Left renal cortex interstitium (tissue), 4 donors: ENCODE results near the gene WIPI1. TPM values are rescaled to one million over a fixed set of nuclear protein-coding genes. Genes with fewer than 3 reads are reported as not detected.

Experiments
- polyA plus RNA-seq, 4 donors: library from polyadenylated mRNA; unstranded; fragments of 120-200 nt; gene quantifications; one replicate each; pipeline ENCODE4 v1.2.1, GENCODE V29; 2013; ENCODE audit not compliant: insufficient read length in 4 of 4

The WIPI1 gene
- polyA plus RNA-seq, 4 donors: 20.5 to 31.2 (median 24.7) TPM

Other genes with a start within 250 kb of the WIPI1 start
- 10 to 100 TPM; 75.1 to 94.0 (median 82.0) TPM for gene AMZ2, start 209.5 kb downstream of the WIPI1 start, polyA plus RNA-seq
- 1 to 10 TPM in 1 of 4 donors, under 1 TPM in 3; 0.43 to 1.5 (median 0.76) TPM for gene SLC16A6, start 166.4 kb downstream of the WIPI1 start, polyA plus RNA-seq
- gene ARSG, start 166.0 kb downstream of the WIPI1 start, polyA plus RNA-seq: 1 to 10 TPM; 3.4 to 6.3 (median 4.9) TPM
- 100 to 1,000 TPM; 340 to 398 (median 369) TPM for gene PRKAR1A, start 54.9 kb upstream of the WIPI1 start, polyA plus RNA-seq
- 10 to 100 TPM; 11.8 to 14.1 (median 12.1) TPM for gene FAM20A, start 143.9 kb upstream of the WIPI1 start, polyA plus RNA-seq